A549 (cell line): ENCODE results near the gene TPBGL.

ENCODE experiments used
- HDAC2 ChIP-seq: fragments of 200-600 bp; sonication (generic); IDR thresholded peaks from 2 replicates; pipeline ENCODE4 v1.6.1; 2016
- HOXB13 ChIP-seq: fragments of 250-450 bp; sonication (Bioruptor Pico); IDR thresholded peaks from 2 replicates; pipeline ENCODE4 v1.5.0; 2020; ENCODE audit warnings: low read depth, mild to moderate bottlenecking, moderate library complexity
- POLR2A ChIP-seq: IDR thresholded peaks from 2 replicates; pipeline ENCODE4 v1.6.1; 2012; ENCODE audit warnings: mild to moderate bottlenecking, low read length
- TF ChIP-seq, protein P1 (sequence below): fragments of >200 bp; sonication (Bioruptor Twin); formaldehyde crosslinking; IDR thresholded peaks from 3 replicates; pipeline ENCODE4 v1.5.1; 2016

DNA sequence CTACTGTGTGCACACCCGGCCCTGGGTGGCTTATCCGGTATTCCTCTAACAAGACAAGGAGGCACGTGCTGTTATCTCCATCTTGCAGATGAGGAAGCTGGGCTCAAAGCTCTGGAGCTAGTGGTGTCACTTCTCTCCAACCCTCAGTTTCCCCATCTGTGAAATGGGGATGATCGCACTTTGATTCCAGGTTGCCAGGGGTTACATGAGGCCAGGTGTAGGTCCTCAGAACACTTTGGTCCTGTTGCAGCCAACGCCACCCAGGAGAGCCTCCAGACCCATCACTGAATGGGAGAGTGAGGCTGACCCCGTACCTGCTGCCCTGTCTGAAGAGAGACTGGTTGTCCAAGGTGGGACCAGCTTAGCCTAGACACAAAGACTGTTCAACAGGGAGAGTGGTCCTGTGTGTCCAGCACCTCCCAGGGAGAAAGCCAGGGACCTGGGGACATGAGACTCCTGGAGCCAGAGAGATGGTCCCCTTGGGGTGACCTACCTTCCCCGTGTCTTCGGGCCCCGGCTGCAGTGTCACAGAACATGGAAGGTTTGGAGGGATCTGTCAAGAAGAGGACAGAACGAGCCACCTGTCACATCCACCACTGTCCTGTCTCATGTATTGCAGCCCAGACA, 41.0 kb downstream of the TPBGL start:
- TF ChIP-seq HOXB13 (CRISPR knock-in tag) (no peak), HDAC2 (no peak), POLR2A (no peak)
- TF ChIP-seq, protein P1, sequence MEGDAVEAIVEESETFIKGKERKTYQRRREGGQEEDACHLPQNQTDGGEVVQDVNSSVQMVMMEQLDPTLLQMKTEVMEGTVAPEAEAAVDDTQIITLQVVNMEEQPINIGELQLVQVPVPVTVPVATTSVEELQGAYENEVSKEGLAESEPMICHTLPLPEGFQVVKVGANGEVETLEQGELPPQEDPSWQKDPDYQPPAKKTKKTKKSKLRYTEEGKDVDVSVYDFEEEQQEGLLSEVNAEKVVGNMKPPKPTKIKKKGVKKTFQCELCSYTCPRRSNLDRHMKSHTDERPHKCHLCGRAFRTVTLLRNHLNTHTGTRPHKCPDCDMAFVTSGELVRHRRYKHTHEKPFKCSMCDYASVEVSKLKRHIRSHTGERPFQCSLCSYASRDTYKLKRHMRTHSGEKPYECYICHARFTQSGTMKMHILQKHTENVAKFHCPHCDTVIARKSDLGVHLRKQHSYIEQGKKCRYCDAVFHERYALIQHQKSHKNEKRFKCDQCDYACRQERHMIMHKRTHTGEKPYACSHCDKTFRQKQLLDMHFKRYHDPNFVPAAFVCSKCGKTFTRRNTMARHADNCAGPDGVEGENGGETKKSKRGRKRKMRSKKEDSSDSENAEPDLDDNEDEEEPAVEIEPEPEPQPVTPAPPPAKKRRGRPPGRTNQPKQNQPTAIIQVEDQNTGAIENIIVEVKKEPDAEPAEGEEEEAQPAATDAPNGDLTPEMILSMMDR = no peak
